Dedifferentiated amniotic fluid mesenchymal stem cell (primary cell): ENCODE data around the gene PHTF1.

Source experiments
- DNase-seq: peaks from one replicate; pipeline ENCODE4 v3.0.0-alpha.2; 2016; ENCODE audit errors: extremely low spot score

Gene PHTF1

DNA sequence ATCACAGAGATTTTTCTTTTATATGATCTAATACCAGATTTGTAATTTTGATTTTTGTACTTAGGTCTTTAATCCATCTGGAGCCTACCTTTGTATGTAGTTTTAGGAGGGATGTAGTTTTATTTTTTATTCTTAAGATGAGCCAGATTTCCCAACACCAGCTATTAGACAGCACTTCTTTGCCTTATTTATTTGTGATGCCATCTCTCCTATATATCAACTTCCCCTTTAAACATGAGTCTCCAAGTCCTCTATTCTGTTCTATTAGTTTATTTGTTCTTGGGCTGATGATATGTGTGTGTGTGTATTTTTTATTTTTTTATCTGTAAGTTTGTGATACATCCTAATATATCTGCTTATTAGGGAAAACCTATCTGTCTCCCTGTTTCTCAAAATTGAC, 94.2 kb downstream of the PHTF1 start:
- no peak for DNase-seq

DNA sequence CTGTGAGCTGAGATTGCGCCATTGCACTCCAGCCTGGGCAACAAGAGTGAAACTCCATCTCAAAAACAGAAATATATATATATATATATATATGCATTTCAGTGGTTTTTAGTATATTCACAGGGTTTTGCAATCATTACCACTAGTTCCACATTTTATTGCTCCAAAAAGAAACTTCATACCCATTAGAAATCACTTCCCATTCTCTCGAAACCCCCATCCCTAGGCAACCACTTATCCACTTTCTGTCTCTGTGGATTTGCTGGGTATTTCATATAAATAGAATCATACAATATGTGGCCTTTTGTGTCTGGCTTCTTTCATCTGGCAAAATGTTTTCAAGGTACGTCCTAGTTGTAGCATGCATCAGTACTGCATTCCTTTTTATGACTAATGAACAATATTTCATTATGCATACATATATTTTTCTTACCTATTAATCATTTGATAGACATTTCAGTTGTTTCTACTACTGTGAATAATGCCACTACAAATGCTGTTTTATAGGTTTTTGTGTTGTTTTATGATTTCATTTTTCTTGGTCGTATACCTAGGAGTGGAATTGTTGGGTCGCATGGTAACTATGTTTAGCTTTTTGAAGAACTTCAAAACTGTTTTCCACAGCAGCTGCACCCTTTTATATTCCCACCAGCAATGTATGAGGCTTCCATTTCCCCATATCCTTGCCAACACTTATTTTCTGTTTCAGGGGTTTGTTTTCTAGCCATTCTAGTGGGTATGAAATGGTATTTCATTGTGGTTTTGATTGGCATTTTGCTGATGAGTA, 95.9 kb downstream of the PHTF1 start:
- no peak for DNase-seq

DNA sequence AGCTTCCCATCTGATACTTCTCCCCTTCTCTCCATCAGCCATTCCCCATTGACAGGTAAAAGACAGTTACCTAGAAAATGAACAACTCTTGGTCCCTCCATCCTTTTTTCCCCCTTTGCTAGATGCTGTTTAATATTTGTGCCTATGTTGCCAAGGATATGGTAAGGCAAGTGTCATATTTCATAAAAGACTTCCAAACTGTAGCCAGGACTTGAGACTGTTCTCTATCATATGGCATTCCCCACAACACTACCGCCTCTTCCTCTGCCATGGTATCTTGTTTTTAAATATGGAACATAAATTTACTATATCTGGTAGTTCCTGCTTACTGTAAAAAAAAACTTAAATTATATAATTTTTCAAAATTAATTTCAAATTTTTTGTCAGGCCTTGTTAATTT, 97.2 kb downstream of the PHTF1 start:
- no peak for DNase-seq

DNA sequence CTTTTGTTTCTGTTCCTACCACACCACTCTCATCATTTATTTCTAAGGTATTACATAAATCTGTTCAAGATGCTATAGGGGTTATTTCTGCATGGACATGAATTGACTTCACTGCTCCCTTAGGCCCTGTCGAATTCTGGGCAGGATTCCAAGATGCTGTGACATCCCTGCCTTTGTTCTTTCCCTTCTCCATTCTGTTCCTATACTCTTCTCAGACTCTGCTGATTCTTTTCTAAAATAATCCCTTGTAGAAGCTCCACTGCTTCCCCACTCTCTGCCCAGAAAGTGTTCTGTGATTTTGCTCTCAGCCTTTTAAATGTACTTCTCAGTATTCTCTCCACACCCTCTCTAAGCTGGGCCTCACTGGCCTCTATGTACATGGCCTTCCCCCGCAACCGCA, 99.2 kb downstream of the PHTF1 start:
- DNase-seq: no peak

DNA sequence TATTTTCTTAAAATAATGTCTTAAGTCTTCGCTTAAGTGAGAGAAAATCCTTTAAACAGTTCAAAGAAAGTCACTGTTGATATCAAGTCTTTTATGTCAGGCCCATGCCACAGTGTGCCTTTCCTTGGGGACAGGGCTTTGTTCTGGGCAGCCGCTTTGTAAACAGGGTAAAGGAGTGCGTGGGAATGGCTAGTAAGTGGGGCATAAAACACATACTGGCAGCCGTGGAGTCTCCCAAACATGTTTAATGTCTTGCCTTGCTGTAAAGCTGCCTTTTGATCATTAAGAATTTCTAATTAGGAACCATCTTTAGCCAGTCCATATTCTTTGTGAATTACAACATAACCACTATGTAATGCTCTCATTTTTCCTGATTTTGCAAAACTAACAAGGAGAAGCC, 99.7 kb downstream of the PHTF1 start:
- DNase-seq: no peak

DNA sequence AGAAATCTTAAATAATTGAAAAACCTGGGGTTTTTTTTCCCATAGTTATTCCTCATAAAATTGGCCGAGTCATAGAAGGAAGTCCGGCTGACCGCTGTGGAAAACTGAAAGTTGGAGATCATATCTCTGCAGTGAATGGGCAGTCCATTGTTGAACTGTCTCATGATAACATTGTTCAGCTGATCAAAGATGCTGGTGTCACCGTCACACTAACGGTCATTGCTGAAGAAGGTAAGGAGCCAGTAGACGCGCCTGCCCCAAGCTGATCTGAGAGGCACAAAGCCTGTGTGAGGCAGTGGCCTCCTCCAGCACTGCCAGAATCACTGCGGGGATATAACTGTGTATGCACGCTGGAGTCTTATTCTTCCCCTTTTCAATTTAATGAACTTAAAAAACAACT, 100.3 kb downstream of the PHTF1 start:
- no peak for DNase-seq

DNA sequence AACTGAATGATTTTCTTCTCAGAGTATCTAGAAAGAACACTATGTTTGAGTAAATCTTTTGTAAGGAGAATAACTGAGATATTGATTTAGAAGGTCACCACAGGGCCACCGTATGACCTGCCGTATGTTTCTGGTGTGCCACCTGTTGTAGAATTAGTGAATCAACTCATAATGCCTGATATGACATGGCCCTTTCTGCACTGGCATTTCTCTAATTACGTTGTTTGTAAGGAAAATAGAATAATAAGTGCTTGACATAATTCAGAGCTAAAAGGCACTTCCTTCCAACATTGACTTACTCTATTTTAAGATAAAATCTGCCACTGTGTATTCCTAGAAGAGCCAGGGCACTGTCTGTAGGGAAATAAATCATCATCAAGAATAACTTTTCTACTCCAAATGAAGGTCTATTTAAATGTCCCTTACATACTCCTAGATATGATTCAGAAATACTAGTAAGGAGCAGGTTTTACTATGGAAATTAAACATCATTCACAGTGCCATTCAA, 101.7 kb downstream of the PHTF1 start:
- no peak for DNase-seq

DNA sequence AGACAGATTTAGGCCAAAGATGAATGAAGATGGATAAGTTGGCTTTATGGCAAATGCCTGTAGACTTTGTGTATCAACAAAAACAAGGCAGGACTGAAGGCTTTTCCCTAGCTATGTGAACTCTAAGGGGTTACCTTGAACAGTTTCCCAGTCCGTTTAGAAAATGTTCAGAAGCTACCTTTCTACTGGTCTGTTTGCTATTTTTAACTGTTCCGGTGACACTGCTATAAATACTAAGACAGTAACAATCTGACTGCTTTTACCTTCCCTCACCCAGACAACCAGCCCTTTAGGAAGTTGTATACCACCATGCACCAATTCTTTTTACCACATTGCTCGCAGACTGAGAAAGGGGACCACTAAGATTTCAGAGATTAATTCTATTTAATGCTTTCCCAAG, 102.2 kb downstream of the PHTF1 start:
- DNase-seq: no peak

DNA sequence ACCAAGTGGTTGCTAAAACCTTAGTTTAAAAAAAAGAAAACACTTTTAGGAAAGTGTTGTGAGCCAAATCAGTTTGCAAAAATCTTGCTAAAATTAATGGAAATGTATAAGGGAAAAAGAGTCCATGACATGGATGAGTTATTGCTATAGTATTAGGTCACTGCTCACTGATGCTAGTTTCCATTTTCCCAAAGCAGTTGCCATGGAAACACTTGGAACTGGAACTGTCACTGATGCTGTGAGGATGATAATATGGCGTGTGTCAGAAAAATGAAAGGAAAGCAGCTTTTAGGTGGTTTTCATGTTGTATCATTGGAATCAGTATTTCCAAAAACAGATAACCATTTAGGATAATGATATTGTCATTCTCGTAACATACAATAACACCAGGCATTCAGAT, 104.4 kb downstream of the PHTF1 start:
- DNase-seq: no peak

DNA sequence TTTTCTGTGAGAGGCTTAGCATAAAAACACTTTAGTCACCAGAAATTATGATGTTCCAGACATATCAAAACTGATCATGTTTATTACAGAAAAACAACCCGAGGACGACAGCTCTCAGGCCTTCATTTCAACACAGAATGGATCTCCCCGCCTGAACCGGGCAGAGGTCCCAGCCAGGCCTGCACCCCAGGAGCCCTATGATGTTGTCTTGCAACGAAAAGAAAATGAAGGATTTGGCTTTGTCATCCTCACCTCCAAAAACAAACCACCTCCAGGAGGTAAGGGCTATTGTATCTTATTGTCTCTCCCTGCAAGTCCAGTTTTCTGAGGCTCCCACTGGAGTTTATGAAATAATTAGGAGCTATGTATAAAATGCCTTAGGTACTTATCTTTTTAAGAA, 105.5 kb downstream of the PHTF1 start:
- DNase-seq: no peak

DNA sequence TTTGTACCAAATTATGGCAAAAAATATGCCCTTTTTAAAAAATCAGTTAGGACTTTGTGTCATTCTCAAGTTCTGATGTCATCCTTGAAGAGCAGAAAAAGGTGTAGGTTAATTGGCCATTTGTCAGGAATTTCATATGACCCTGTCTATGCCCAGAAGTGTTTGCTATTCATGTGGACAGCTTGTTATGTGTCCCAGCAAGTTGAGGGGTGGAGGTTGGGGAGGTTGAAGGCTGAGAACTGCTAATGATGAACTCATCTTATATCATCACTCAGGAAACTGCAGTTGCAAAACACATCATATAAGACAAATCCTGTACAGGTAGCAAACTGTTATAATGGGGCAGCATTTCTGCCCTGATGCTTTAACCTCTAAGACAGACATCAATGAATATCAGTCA, 106.5 kb downstream of the PHTF1 start:
- no peak for DNase-seq

DNA sequence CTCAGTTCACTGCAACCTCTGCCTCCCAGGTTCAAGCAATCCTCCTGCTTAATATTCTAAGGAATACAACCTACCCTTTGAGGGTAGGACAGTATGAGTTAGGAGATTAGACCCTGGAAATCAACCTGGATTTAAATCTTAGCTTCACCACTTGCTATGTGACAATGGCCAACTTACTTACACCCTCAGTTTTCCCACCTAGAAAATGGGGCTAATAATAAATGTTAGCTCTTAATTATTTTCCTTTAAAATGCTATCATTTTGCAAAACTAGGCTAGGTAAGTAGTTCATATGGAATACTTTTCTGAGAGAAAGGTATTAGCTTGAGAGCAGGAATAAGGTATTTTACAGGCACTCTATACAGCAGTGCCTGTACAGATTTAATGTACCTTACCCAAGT, 110.8 kb downstream of the PHTF1 start:
- no peak for DNase-seq

DNA sequence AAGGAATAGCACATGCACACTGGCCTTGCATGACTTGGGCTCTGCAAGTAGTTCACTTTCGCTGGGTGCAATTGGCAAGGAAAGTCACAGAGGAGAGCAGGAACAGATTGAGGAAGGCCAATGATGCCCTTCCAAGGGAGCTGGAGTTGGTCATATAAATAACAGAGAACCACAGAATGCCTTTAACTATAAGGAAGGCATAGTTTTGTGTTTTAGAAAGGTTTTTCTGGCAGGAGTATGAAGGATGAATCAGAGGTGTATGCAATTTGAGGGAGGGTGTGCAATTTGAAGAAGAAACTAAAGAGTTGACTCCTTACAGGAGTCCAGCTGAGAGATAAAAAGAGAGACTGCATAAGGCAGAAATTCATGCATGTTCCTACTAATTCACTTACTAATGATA, 112.1 kb downstream of the PHTF1 start:
- DNase-seq: no peak
